Right lobe of liver (tissue), 6 donors: ENCODE data around the gene FGF14. TPM values are rescaled to one million over a fixed set of nuclear protein-coding genes. Genes with fewer than 3 reads are reported as not detected.

Experiments used
- ATAC-seq, 4 donors: fragments of 200-7000 bp; cut with Tn5 transposase; one replicate each; pipeline ENCODE4 v1.9.1; 2020; ENCODE audit warnings: mild to moderate bottlenecking in 4 of 4, moderate library complexity in 4 of 4
- DNase-seq, 3 donors: peaks; one replicate each; pipeline ENCODE4 v3.0.0-alpha.2; 2020
- H3K27ac ChIP-seq, 3 donors: fragments of 200-600 bp; one replicate each; pipeline ENCODE4 v1.8.0; 2022
- H3K27me3 ChIP-seq, 2 donors: fragments of 200-600 bp; one replicate each; pipeline ENCODE4 v1.8.0; 2022
- H3K36me3 ChIP-seq, 4 donors: fragments of 200-600 bp; sonication (generic) in 1 of 4; one replicate each; pipeline versions ENCODE4 v1.5.1 to v1.8.0; 2017 to 2022; ENCODE audit warnings: control low read depth in 1 of 4
- H3K4me1 ChIP-seq, 4 donors: fragments of 200-600 bp; sonication (generic) in 1 of 4; one replicate each; pipeline versions ENCODE4 v1.5.1 to v1.8.0; 2017 to 2022; ENCODE audit warnings: control low read depth in 1 of 4
- H3K4me3 ChIP-seq, 3 donors: fragments of 200-600 bp; one replicate each; pipeline ENCODE4 v1.8.0; 2022
- H3K9me3 ChIP-seq, 4 donors: fragments of 200-600 bp; sonication (generic) in 1 of 4; one replicate each; pipeline versions ENCODE4 v1.5.1 to v1.8.0; 2017 to 2022; ENCODE audit warnings: control low read depth in 1 of 4
- CTCF ChIP-seq, 4 donors: fragments of 200-600 bp in 3 of 4; fragments of 450-650 bp in 1 of 4; IDR thresholded peaks; one replicate each; pipeline versions ENCODE4 v1.5.1 to v1.8.0; 2016 to 2022; ENCODE audit warnings: antibody characterized with exemption in 4 of 4, mild to moderate bottlenecking in 2 of 4
- POLR2A ChIP-seq: fragments of 450-650 bp; IDR thresholded peaks from one replicate; pipeline ENCODE4 v1.6.1; 2017; ENCODE audit warnings: antibody characterized with exemption, mild to moderate bottlenecking
- WGBS: methylation state at CpG from one replicate; pipeline ENCODE4 v1.1.6; 2018; ENCODE audit warnings: low coverage, low lambda C conversion rate; ENCODE audit not compliant: insufficient coverage; ENCODE audit errors: missing lambda C conversion rate; 5-methylcytosine and 5-hydroxymethylcytosine counted together
- intact Hi-C, 2 donors: fragments of 100-400 bp; cut with DNase I; formaldehyde crosslinking; loops; one replicate each; pipeline versions ENCODE4 v1.11.2 to v1.14.1; 2022
- total RNA-seq, 6 experiments: library from RNA; depleted of rRNA in 2 of 6; stranded (reverse); fragments of >200 nt in 2 of 6; fragmentation: NEBNext Ultra II Directional in 3 of 6; extraction: Animal tissue kit (Norgen Biotek cat#: 25700) in 3 of 6; gene quantifications; one replicate each; pipeline versions ENCODE4 v1.1.0 to v1.2.4, GENCODE V29; 2016 to 2023
- donor health status: DM: no; HTN: yes; CAD: no.
- donor health status: DM: no; HTN: no; CAD: no.
- donor health status: DM: no; HTN: no; CAD: no.
- donor health status: DM: no; HTN: yes; CAD: no.
- donor health status: DM: no; HTN: yes; CAD: no.

FGF14 gene
- total RNA-seq, 6 experiments from 2014 or later: 0.42 to 6.3 (median 1.2) TPM

- no peaks in the 10 kb centered on the region for H3K27me3 ChIP-seq
- ATAC-seq: no peak
- no peaks in the 10 kb centered on the region for H3K4me1 ChIP-seq
- no peak for DNase-seq
- intact Hi-C loops: no loop called here
- 56% methylated on average over 1 of the region's 1 CpG for WGBS
- TF ChIP-seq POLR2A (no peak), CTCF (IDR thresholded peaks at IDR 0.05) (no peak)
- no peak overlapping the region for H3K27ac ChIP-seq
- no peak overlapping the region for H3K4me3 ChIP-seq
- H3K9me3 ChIP-seq: peaks cover 0 to 5% (median 0%) of the 10 kb centered on the region in 4 donors
- H3K36me3 ChIP-seq: no peaks in the 10 kb centered on the region
These were observed 352.0 kb downstream of the FGF14 start for GRCh38 chr13:102049853-102050252.

- TF ChIP-seq CTCF (IDR thresholded peaks at IDR 0.05) (no peak), POLR2A (no peak)
- Histone ChIP-seq H3K4me3 (no peak overlapping the region), H3K36me3 (no peaks in the 10 kb centered on the region), H3K4me1 (no peaks in the 10 kb centered on the region), H3K9me3 (no peaks in the 10 kb centered on the region), H3K27ac (no peak overlapping the region), H3K27me3 (no peaks in the 10 kb centered on the region)
- DNase-seq (no peak), ATAC-seq (no peak)
- WGBS: 63% methylated on average over 1 of the region's 1 CpG
- intact Hi-C loops: no loop called here
These were observed 356.1 kb downstream of the FGF14 start for GRCh38 chr13:102045731-102046130.

- no peaks in the 10 kb centered on the region for H3K9me3 ChIP-seq
- no peaks in the 10 kb centered on the region for H3K4me1 ChIP-seq
- DNase-seq: no peak
- intact Hi-C loops: no loop called here
- H3K27ac ChIP-seq: no peak overlapping the region
- no peak overlapping the region for H3K4me3 ChIP-seq
- TF ChIP-seq POLR2A: no peak
- WGBS: 45% methylated on average over 4 of the region's 4 CpGs
- H3K27me3 ChIP-seq: no peaks in the 10 kb centered on the region
- no peak for ATAC-seq
- H3K36me3 ChIP-seq: no peaks in the 10 kb centered on the region
These were observed 359.1 kb downstream of the FGF14 start for GRCh38 chr13:102042746-102043145.

- intact Hi-C loops: no loop called here
- Histone ChIP-seq H3K27me3 (no peaks in the 10 kb centered on the region), H3K36me3 (no peaks in the 10 kb centered on the region), H3K4me1 (no peaks in the 10 kb centered on the region), H3K27ac (no peak overlapping the region), H3K4me3 (no peak overlapping the region), H3K9me3 (no peaks in the 10 kb centered on the region)
- no peak for DNase-seq
- TF ChIP-seq CTCF (IDR thresholded peaks at IDR 0.05) (no peak), POLR2A (no peak)
- no peak for ATAC-seq
These were observed 360.3 kb downstream of the FGF14 start for GRCh38 chr13:102041544-102041943.

- WGBS: 25% methylated on average over 2 of the region's 2 CpGs
- H3K27ac ChIP-seq: no peak overlapping the region
- DNase-seq (no peak), ATAC-seq (no peak)
- H3K4me1 ChIP-seq: no peaks in the 10 kb centered on the region
- no peaks in the 10 kb centered on the region for H3K36me3 ChIP-seq
- intact Hi-C loops: no loop called here
- H3K4me3 ChIP-seq: no peak overlapping the region
- TF ChIP-seq POLR2A (no peak), CTCF (IDR thresholded peaks at IDR 0.05) (no peak)
- no peaks in the 10 kb centered on the region for H3K27me3 ChIP-seq
- H3K9me3 ChIP-seq: no peaks in the 10 kb centered on the region
These were observed 361.0 kb downstream of the FGF14 start for GRCh38 chr13:102040812-102041211.
